Heart right ventricle (tissue), 16 donors: Measurements from ENCODE around the gene MYB. TPM values are rescaled to one million over a fixed set of nuclear protein-coding genes. Genes with fewer than 3 reads are reported as not detected.
A peak's percentile ranks its signal among the peaks of the same experiment; 100 is the strongest.

ENCODE experiments used
- ATAC-seq, 8 donors: fragments of 200-7000 bp; cut with Tn5 transposase; one replicate each; pipeline ENCODE4 v1.9.1; 2020; ENCODE audit warnings: mild to moderate bottlenecking in 8 of 8, moderate library complexity in 8 of 8, moderate number of reproducible peaks in 1 of 8
- DNase-seq, 2 donors: peaks; one replicate each; pipeline ENCODE4 v3.0.0-alpha.2; 2020
- H3K27ac ChIP-seq, 10 donors: fragments of 200-600 bp; sonication (generic) in 2 of 10; one replicate each; pipeline versions ENCODE4 v1.5.0 to v1.8.0; 2020 to 2022; ENCODE audit warnings: mild to moderate bottlenecking in 3 of 10
- H3K27me3 ChIP-seq, 7 donors: fragments of 200-600 bp; one replicate each; pipeline ENCODE4 v1.8.0; 2021 to 2022; ENCODE audit warnings: mild to moderate bottlenecking in 2 of 7
- H3K36me3 ChIP-seq, 9 donors: fragments of 200-600 bp; sonication (generic) in 1 of 9; one replicate each; pipeline versions ENCODE4 v1.5.0 to v1.8.0; 2020 to 2022; ENCODE audit warnings: mild to moderate bottlenecking in 2 of 9
- H3K4me1 ChIP-seq, 9 donors: fragments of 200-600 bp; sonication (generic) in 1 of 9; one replicate each; pipeline versions ENCODE4 v1.5.0 to v1.8.0; 2020 to 2022; ENCODE audit warnings: mild to moderate bottlenecking in 4 of 9
- H3K4me3 ChIP-seq, 10 donors: fragments of 200-600 bp; sonication (generic) in 2 of 10; one replicate each; pipeline versions ENCODE4 v1.5.0 to v1.8.0; 2020 to 2022; ENCODE audit warnings: mild to moderate bottlenecking in 7 of 10, moderate library complexity in 2 of 10
- H3K9me3 ChIP-seq, 11 donors: fragments of 200-600 bp in 10 of 11; sonication (generic) in 2 of 11; one replicate each; pipeline versions ENCODE4 v1.5.0 to v1.8.0; 2013 to 2022; ENCODE audit warnings: mild to moderate bottlenecking in 2 of 11, control low read depth in 1 of 11, moderate library complexity in 1 of 11
- CTCF ChIP-seq, 9 donors: fragments of 200-600 bp; sonication (generic) in 2 of 9; IDR thresholded peaks; one replicate each; pipeline versions ENCODE4 v1.5.0 to v1.8.0; 2021 to 2022; ENCODE audit warnings: antibody characterized with exemption in 9 of 9, mild to moderate bottlenecking in 5 of 9, moderate library complexity in 1 of 9
- WGBS, 2 donors: extraction: QIAGEN DNeasy Blood & Tissue Kit; methylation state at CpG; one replicate each; pipeline ENCODE4 v1.1.7; 2013; ENCODE audit warnings: inconsistent platforms in 1 of 2; 5-methylcytosine and 5-hydroxymethylcytosine counted together
- intact Hi-C, 10 donors: fragments of 100-400 bp; cut with DNase I; formaldehyde crosslinking; loops; one replicate each; pipeline versions ENCODE4 v1.11.1 to v1.14.2; 2022
- polyA plus RNA-seq, 2 donors: library from polyadenylated mRNA; stranded (reverse); fragments of 200-250 nt; gene quantifications; one replicate each; pipeline ENCODE4 v1.2.3, GENCODE V29; 2013
- total RNA-seq, 10 donors: library from RNA; stranded (reverse); fragmentation: NEBNext Ultra II Directional in 3 of 10; extraction: Animal tissue kit (Norgen Biotek cat#: 25700) in 3 of 10; gene quantifications; one replicate each; pipeline versions ENCODE4 v1.2.1 to v1.2.4, GENCODE V29; 2021 to 2023
- donor health status: Arrhythmogenic right ventricular cardiomyopathy.
- donor health status: ischemic (EF 13 %, LVEDD 7.1; RV severe dilation, severe dysfunction).
- donor health status: healthy with polysubstance abuse.
- donor health status: DM: no; HTN: yes; CAD: no.
- donor health status: DM: no; HTN: no; CAD: no.
- donor health status: ischemic (EF 25% LVEDD 6.9; RV normal size, moderate dysfunction).
- donor health status: ischemic (EF 25% LVEDD 5.7; RV mildly dilated, moderate dysfunction).
- donor health status: healthy.
- donor health status: DM: yes; HTN: yes; CAD: no.
- donor health status: Ischemic cardiomyopathy.
- donor health status: ischemic (EF 35%, LVEDD 5.7; RV mildly dilated, moderate dysfunction).
- donor health status: nonischemic (EF 11% LVEDD 7.7; RV severe dilation, severe dysfunction).
- donor health status: DM: yes; HTN: yes; CAD: no.
- donor health status: PGD.
- donor health status: ischemic (EF 29% LVEDD 5.4; RV normal size, mild dysfunction).
- donor health status: nonischemic (EF 23%, LVEDD 6.1; RV moderate dilation, normal function).

The MYB gene
- total and polyA plus RNA-seq, 12 donors = 0.01 to 0.39 (median 0.13) TPM; not detected in 8

- H3K4me3 ChIP-seq = peak overlapping the region; percentile 29 to 67 (median 57)
- ATAC-seq (peak in 2 of 8 donors; percentile 16 to 53), DNase-seq (no peak)
- H3K36me3 ChIP-seq = no peaks in the 10 kb centered on the region
- peaks cover 0 to 35% (median 26%) of the 10 kb centered on the region in 9 donors for H3K4me1 ChIP-seq
- H3K27me3 ChIP-seq = peaks cover 0 to 50% (median 46%) of the 10 kb centered on the region in 7 donors
- intact Hi-C loops = no loop called here
- WGBS, 2 donors = 0 to 1% methylated on average over 53 to 62 of the region's 62 CpGs
- no peak overlapping the region for H3K27ac ChIP-seq
- no peak for TF ChIP-seq CTCF (IDR thresholded peaks at IDR 0.05)
- no peaks in the 10 kb centered on the region for H3K9me3 ChIP-seq
Observed at GRCh38 chr6:135181333-135182070, 394 bp downstream of the MYB start.

- Histone ChIP-seq H3K27me3 (peaks cover 0 to 57% (median 55%) of the 10 kb centered on the region in 7 donors), H3K4me1 (peaks cover 0 to 35% (median 26%) of the 10 kb centered on the region in 9 donors), H3K4me3 (peak overlapping the region; percentile 29 to 67 (median 57)), H3K9me3 (no peaks in the 10 kb centered on the region), H3K27ac (peak overlapping the region in 1 of 10 donors; percentile 2), H3K36me3 (no peaks in the 10 kb centered on the region)
- peak in 1 of 2 donors; percentile 25 for DNase-seq
- WGBS, 2 donors = 1% methylated on average over 78 of the region's 78 CpGs
- intact Hi-C loops = no loop called here
- peak in 5 of 8 donors; percentile 7 to 69 (median 29) for ATAC-seq
- TF ChIP-seq CTCF (IDR thresholded peaks at IDR 0.05) = no peak
Observed at GRCh38 chr6:135182071-135183001, 1.2 kb downstream of the MYB start.

GRCh38 chr6:135183002-135183531 is 2.0 kb downstream of the MYB start:
- H3K27ac ChIP-seq = no peak overlapping the region
- H3K9me3 ChIP-seq = no peaks in the 10 kb centered on the region
- peaks cover 0 to 35% (median 26%) of the 10 kb centered on the region in 9 donors for H3K4me1 ChIP-seq
- ATAC-seq (peak in 3 of 8 donors; percentile 9 to 26 (median 13)), DNase-seq (no peak)
- intact Hi-C loops = no loop called here
- H3K27me3 ChIP-seq = peaks cover 0 to 64% (median 60%) of the 10 kb centered on the region in 7 donors
- WGBS, 2 donors = 1 to 2% methylated on average over 31 to 32 of the region's 32 CpGs
- TF ChIP-seq CTCF (IDR thresholded peaks at IDR 0.05) = no peak
- H3K4me3 ChIP-seq = peak overlapping the region in 9 of 10 donors; percentile 30 to 67 (median 57)
- H3K36me3 ChIP-seq = no peaks in the 10 kb centered on the region
